Measurements from ENCODE around the gene CADPS2. TPM values are rescaled to one million over a fixed set of nuclear protein-coding genes. Genes with fewer than 3 reads are reported as not detected.
A peak's percentile ranks its signal among the peaks of the same experiment; 100 is the strongest.

CADPS2 gene
- total RNA-seq, result 100 to 1,000 TPM in 3 of 4 donors, 10 to 100 TPM in 1; 27.3 to 154 (median 114) TPM

DNA sequence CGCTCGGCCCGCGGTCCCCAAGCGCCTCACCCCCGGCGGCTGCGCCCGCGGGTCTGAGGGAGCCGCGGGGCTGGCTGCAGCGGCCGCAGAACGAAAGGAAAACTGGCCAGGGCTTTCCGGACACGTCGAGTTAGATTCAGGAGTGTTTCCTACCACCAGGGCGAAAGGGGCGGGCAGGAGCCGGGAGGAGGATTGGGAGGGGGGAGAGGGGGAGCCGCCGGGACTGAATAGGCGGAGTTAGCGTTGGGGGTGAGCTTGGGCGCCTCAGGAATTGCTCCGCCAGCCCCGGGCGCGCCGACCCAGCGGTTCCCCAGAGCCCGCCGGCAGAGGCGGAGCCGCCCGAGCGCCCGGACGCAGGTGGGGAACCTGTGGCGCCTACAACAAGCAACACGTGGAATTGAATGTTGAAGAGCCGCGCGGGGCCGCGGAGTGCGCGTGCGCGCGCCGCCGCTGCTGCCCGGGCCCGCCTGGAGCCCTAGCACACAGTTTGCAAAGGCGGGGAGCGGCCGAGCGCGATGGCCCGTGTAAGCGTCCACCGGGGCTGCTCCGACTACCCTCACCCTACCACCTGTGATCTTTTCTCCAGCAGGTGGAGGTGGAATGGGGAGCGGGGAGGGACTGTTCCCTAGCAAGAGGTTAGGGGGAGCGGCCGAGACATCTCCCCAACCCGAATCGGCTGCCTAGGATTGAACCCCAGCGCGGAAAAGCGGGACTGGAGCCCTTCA, at the start of gene CADPS2:
Gene CADPS2 (minus strand): TSS at position 104 of the 725 bp plus-strand sequence. CDS start 123 bp downstream, outside the sequence.
- no peaks in the 10 kb centered on the region for H3K36me3 ChIP-seq
- peak within 1 kb of the TSS; percentile 83 to 99 (median 89) for H3K4me3 ChIP-seq
- TF ChIP-seq EP300 (IDR thresholded peaks at IDR 0.05), result no peak
- peak; percentile 48 for TF ChIP-seq POLR2A (IDR thresholded peaks at IDR 0.05; ENCODE audit: low read depth)
- peak; percentile 69 to 85 for TF ChIP-seq POLR2AphosphoS5 (IDR thresholded peaks at IDR 0.05)
- TF ChIP-seq, protein P1, sequence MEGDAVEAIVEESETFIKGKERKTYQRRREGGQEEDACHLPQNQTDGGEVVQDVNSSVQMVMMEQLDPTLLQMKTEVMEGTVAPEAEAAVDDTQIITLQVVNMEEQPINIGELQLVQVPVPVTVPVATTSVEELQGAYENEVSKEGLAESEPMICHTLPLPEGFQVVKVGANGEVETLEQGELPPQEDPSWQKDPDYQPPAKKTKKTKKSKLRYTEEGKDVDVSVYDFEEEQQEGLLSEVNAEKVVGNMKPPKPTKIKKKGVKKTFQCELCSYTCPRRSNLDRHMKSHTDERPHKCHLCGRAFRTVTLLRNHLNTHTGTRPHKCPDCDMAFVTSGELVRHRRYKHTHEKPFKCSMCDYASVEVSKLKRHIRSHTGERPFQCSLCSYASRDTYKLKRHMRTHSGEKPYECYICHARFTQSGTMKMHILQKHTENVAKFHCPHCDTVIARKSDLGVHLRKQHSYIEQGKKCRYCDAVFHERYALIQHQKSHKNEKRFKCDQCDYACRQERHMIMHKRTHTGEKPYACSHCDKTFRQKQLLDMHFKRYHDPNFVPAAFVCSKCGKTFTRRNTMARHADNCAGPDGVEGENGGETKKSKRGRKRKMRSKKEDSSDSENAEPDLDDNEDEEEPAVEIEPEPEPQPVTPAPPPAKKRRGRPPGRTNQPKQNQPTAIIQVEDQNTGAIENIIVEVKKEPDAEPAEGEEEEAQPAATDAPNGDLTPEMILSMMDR (IDR thresholded peaks at IDR 0.05), result peak; percentile 21 to 53 (median 22)
- intact Hi-C loops (cut with DNase I), result loop anchor here (5.0 to 10.0 kb wide), 2 partner anchors 271 to 668 kb away; partner anchors contain the start of gene NDUFA5
- 4% methylated on average over 39 of the region's 73 CpGs for WGBS
- no peaks in the 10 kb centered on the region for H3K9me3 ChIP-seq
- H3K27me3 ChIP-seq, result no peaks in the 10 kb centered on the region
- H3K27ac ChIP-seq (replicated peaks in 1 of 4), result peak within 1 kb of the TSS; percentile 93 to 97 (median 94)
- no peak for DNase-seq (ENCODE audit: extremely low spot score)
- H3K4me1 ChIP-seq, result peaks cover 2 to 47% (median 37%) of the 10 kb centered on the region in 4 donors

DNA sequence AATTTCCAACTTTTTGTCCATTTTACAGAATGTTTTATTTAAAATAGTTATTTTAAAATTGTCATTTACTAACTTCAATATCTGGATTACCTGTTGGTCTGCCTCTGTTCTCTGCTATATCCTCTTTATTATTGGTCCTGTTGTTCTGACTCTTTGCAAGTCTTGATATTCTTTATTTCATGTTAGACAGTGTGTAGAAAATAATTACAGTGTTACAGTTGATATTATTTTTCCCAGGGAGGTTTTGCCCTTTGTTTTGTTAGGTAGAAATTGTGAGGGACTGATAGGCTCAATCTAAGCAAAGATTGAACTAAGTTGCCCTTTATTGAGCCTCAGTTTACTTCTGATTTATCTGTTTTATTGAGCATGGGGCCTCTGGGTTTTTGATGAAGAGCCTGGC, 49.4 kb upstream of the CADPS2 start:
- intact Hi-C loops (cut with DNase I), result no loop called here
- no peaks in the 10 kb centered on the region for H3K4me1 ChIP-seq
- H3K27ac ChIP-seq (replicated peaks in 1 of 4), result no peak overlapping the region
- no peak for TF ChIP-seq POLR2A (IDR thresholded peaks at IDR 0.05; ENCODE audit: low read depth)
- TF ChIP-seq, protein P1 (IDR thresholded peaks at IDR 0.05), result no peak
- no peak for TF ChIP-seq EP300 (IDR thresholded peaks at IDR 0.05)
- no peak for TF ChIP-seq POLR2AphosphoS5 (IDR thresholded peaks at IDR 0.05)
- H3K9me3 ChIP-seq, result no peaks in the 10 kb centered on the region
- H3K4me3 ChIP-seq, result no peak overlapping the region
- no peak for DNase-seq (ENCODE audit: extremely low spot score)
- H3K27me3 ChIP-seq, result no peaks in the 10 kb centered on the region
- no peaks in the 10 kb centered on the region for H3K36me3 ChIP-seq

DNA sequence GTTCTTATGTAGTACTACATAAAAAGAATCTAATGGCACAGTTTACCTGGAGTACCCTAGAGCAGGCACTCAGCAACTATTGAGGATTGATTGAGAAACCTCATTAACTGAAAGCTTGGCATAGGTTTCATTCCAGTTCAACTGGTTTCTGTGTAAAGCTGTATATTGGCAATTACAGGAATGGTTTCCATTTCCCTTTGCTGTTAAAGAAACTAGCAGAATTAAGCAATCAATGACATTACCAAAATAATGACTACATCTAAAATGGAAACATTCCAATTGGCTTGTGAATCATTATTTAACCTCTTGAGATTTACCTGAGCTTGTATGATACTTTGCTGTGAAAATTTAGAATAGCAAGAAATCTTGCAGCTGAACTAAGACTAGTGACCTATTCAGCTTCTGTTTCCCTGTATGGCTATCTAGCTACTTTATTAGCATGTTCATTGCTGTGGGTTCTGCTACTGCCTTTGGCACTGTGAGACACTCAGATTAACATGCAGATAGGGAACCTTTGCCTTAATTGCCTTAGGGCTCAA, 33.5 kb upstream of the CADPS2 start:
- Histone ChIP-seq H3K4me1 (no peaks in the 10 kb centered on the region), H3K9me3 (no peaks in the 10 kb centered on the region), H3K36me3 (no peaks in the 10 kb centered on the region), H3K4me3 (no peak overlapping the region), H3K27ac (replicated peaks in 1 of 4) (no peak overlapping the region), H3K27me3 (no peaks in the 10 kb centered on the region)
- TF ChIP-seq EP300 (IDR thresholded peaks at IDR 0.05) (no peak), POLR2A (IDR thresholded peaks at IDR 0.05; ENCODE audit: low read depth) (no peak), POLR2AphosphoS5 (IDR thresholded peaks at IDR 0.05) (no peak)
- TF ChIP-seq, protein P1 (IDR thresholded peaks at IDR 0.05), result no peak
- DNase-seq (ENCODE audit: extremely low spot score), result no peak
- intact Hi-C loops (cut with DNase I), result no loop called here

DNA sequence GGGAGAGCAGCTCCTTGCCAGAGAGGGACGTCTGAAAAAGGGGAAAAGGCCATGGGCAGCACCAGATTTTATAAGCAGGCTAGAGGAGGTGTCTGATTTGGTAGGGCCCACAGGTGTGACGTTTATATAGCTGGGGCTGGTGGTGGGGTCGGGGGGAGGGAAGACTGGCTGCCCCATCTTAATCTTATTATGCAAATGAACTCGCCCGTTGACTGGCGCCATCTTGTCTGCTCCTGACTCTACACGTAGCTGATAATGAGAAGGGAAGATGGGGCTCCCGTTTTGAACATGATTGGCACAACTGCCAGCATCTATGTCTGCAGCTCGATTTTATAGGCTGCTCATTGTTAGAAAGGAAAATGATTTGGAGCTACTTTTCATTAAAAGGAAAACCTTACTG, 28.6 kb upstream of the CADPS2 start:
- 85% methylated on average over 9 of the region's 9 CpGs for WGBS
- TF ChIP-seq POLR2AphosphoS5 (IDR thresholded peaks at IDR 0.05) (no peak), EP300 (IDR thresholded peaks at IDR 0.05) (no peak), POLR2A (IDR thresholded peaks at IDR 0.05; ENCODE audit: low read depth) (no peak)
- TF ChIP-seq, protein P1 (IDR thresholded peaks at IDR 0.05), result no peak

More for the DNA sequence above, 28.6 kb upstream of the CADPS2 start:
- Histone ChIP-seq H3K27ac (replicated peaks in 1 of 4) (no peak overlapping the region), H3K27me3 (no peaks in the 10 kb centered on the region), H3K4me1 (no peaks in the 10 kb centered on the region), H3K36me3 (no peaks in the 10 kb centered on the region), H3K9me3 (no peaks in the 10 kb centered on the region), H3K4me3 (no peak overlapping the region)
- intact Hi-C loops (cut with DNase I), result no loop called here
- no peak for DNase-seq (ENCODE audit: extremely low spot score)
